Measurements from ENCODE around the gene EML6.

The EML6 gene

DNA sequence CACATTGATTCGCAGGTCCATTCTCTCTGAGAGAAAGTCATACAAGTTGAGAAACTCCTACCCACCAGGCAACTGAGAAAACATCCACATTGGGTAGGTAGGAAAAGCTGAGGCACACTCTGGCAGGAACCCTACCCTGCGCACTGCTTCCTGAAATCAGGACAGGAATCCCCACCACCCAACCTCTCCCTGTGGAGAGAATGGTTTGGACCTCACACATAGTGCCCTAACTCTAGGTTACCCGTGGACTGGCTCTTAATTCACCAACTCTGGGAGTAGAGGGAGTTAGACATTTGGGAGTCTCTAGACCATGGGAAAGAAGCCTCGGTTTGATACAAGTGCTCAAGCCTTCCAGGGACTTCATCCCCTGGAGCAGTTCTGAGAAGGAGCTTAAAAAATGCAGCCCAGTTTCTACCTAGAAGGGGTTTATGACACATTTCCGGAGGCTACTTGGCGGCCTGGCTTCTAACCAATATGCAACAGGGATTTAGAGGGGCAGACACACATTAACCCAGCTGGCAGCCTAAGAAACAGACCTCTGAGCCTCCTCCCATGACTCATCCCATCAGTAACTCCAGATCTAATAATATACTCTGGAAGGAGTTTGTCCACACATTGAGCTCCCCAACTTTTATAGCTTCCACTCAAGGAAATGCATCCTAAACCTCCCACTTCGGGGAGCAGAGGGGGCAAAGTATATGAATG, 136.7 kb downstream of the EML6 start:
- TF ChIP-seq, protein P1, sequence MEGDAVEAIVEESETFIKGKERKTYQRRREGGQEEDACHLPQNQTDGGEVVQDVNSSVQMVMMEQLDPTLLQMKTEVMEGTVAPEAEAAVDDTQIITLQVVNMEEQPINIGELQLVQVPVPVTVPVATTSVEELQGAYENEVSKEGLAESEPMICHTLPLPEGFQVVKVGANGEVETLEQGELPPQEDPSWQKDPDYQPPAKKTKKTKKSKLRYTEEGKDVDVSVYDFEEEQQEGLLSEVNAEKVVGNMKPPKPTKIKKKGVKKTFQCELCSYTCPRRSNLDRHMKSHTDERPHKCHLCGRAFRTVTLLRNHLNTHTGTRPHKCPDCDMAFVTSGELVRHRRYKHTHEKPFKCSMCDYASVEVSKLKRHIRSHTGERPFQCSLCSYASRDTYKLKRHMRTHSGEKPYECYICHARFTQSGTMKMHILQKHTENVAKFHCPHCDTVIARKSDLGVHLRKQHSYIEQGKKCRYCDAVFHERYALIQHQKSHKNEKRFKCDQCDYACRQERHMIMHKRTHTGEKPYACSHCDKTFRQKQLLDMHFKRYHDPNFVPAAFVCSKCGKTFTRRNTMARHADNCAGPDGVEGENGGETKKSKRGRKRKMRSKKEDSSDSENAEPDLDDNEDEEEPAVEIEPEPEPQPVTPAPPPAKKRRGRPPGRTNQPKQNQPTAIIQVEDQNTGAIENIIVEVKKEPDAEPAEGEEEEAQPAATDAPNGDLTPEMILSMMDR (conservative IDR thresholded peaks at IDR 0.05; ENCODE audit: low read depth) = no peak
- DNase-seq (ENCODE audit: low spot score) = peak; percentile 13
- ChIA-PET POLR2A (ENCODE audit: low non-redundant PET) (no interaction called here), CTCF (no interaction called here)
- peak overlapping the region; percentile 43; the same call in 1 of the 2 replicates for H3K27ac ChIP-seq

GRCh38 chr2:54862229-54862628, 138.8 kb downstream of the EML6 start:
- DNase-seq (ENCODE audit: low spot score) = no peak
- TF ChIP-seq, protein P1 (conservative IDR thresholded peaks at IDR 0.05; ENCODE audit: low read depth) = no peak
- ChIA-PET POLR2A (ENCODE audit: low non-redundant PET) (no interaction called here), CTCF (interaction anchor here (0.6 kb wide), 1 partner anchor 157 kb away, joined by 3 read pairs; no protein-coding TSS in a partner anchor)
- H3K27ac ChIP-seq = no peak overlapping the region

DNA sequence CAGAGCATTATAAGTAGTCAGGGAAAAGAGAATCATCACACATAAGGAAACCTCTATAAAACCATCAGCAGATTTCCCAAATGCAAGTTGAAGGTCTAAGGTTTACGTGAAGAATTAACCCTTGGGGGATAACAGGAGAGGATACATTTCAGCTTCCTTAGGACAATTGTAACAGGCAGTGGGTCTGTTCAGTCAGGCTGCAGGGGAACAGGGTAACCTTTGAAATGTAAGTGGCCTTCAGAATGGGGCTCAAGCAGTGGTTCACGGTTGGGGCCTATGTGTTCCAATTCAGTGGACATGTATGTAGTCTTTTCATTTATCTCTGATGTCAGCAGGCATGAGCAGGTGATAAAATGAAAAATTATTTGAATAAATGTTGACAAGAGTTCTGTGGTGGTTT, 139.3 kb downstream of the EML6 start:
- DNase-seq (ENCODE audit: low spot score) = no peak
- ChIA-PET CTCF (interaction anchor here (1.1 kb wide), 1 partner anchor 38 kb away, joined by 3 read pairs; no protein-coding TSS in a partner anchor), POLR2A (ENCODE audit: low non-redundant PET) (no interaction called here)
- TF ChIP-seq, protein P1 (conservative IDR thresholded peaks at IDR 0.05; ENCODE audit: low read depth) = no peak
- no peak overlapping the region for H3K27ac ChIP-seq

DNA sequence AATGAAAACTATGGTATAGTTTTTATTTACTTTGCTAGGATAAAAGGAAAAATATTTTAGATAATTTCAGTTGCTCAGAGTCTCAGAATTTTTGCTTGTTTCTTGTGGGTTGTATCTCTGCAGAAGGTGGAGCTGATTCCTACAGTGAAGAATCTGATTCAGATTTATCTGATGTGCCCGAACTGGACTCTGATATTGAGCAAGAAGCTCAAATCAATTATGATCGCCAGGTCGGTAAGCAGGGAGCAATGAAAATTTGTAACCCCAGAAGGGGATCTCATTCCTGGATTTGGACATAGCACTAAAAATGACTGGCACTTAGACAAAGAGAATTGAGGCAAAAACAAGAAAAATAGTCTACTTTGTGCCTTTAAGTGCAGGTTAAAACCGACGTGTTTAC, 140.2 kb downstream of the EML6 start:
- H3K27ac ChIP-seq = no peak overlapping the region
- POLR2A ChIA-PET (ENCODE audit: low non-redundant PET) = no interaction called here
- CTCF ChIA-PET = interaction anchor here (1.1 kb wide), 1 partner anchor 37 kb away, joined by 3 read pairs; no protein-coding TSS in a partner anchor
- DNase-seq (ENCODE audit: low spot score) = no peak
- TF ChIP-seq, protein P1 (conservative IDR thresholded peaks at IDR 0.05; ENCODE audit: low read depth) = no peak

DNA sequence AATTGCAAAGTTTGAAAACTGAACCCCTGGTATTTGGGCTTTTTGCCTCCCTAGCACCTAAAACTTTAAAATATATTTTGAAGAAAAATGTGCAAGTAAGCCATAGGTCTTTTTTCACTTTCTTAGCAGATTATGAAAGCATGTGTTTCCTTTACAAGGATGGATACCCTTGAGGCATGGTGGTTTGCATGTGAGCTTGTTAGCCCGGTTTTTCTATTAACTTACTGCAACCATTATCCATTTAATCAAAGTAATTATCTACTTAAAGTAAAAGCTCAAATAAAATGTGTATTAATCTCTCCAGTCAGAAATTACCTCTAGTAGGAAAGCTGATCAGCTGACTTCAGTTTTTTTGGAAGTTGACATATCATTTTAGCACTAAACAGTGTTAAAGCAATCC, 140.6 kb downstream of the EML6 start:
- TF ChIP-seq, protein P1 (conservative IDR thresholded peaks at IDR 0.05; ENCODE audit: low read depth) = no peak
- no peak overlapping the region for H3K27ac ChIP-seq
- no peak for DNase-seq (ENCODE audit: low spot score)
- POLR2A ChIA-PET (ENCODE audit: low non-redundant PET) = no interaction called here
- CTCF ChIA-PET = no interaction called here

DNA sequence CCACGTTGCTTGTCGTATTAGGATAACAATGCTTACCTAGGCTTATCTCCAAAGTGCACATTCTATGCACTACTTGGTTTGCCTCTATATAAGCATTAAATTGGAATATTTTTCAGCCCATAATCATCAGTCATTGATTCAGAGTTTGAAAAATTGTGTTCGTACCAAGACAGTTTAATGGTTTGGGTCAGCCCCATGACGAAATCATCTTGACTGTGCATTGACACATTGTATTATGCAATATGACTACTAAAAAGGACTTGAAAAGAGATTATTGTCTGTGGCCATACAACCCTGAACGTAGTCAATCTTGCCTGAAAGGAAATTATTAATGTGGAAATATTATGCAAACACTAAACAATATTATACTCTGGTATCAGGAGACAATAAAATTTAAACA, 141.3 kb downstream of the EML6 start:
- ChIA-PET POLR2A (ENCODE audit: low non-redundant PET) (no interaction called here), CTCF (no interaction called here)
- TF ChIP-seq, protein P1 (conservative IDR thresholded peaks at IDR 0.05; ENCODE audit: low read depth) = no peak
- no peak for DNase-seq (ENCODE audit: low spot score)
- no peak overlapping the region for H3K27ac ChIP-seq

All from RWPE1 (cell line).